Lower leg skin (tissue), 3 donors: ENCODE data around the gene APP.

Experiments used
- POLR2A ChIP-seq, 2 donors: fragments of 450-650 bp; IDR thresholded peaks; one replicate each; pipeline ENCODE4 v1.6.1; 2016 to 2017; ENCODE audit warnings: antibody characterized with exemption in 2 of 2, mild to moderate bottlenecking in 1 of 2, moderate library complexity in 1 of 2
- TF ChIP-seq, protein P1 (sequence below), 3 donors: fragments of 450-650 bp; IDR thresholded peaks; one replicate each; pipeline ENCODE4 v1.5.1; 2016; ENCODE audit warnings: antibody characterized with exemption in 3 of 3, mild to moderate bottlenecking in 3 of 3, moderate library complexity in 2 of 3

- TF ChIP-seq, protein P1, sequence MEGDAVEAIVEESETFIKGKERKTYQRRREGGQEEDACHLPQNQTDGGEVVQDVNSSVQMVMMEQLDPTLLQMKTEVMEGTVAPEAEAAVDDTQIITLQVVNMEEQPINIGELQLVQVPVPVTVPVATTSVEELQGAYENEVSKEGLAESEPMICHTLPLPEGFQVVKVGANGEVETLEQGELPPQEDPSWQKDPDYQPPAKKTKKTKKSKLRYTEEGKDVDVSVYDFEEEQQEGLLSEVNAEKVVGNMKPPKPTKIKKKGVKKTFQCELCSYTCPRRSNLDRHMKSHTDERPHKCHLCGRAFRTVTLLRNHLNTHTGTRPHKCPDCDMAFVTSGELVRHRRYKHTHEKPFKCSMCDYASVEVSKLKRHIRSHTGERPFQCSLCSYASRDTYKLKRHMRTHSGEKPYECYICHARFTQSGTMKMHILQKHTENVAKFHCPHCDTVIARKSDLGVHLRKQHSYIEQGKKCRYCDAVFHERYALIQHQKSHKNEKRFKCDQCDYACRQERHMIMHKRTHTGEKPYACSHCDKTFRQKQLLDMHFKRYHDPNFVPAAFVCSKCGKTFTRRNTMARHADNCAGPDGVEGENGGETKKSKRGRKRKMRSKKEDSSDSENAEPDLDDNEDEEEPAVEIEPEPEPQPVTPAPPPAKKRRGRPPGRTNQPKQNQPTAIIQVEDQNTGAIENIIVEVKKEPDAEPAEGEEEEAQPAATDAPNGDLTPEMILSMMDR (IDR thresholded peaks at IDR 0.05), result no peak
- TF ChIP-seq POLR2A (IDR thresholded peaks at IDR 0.05), result no peak
These were observed 28.9 kb upstream of the APP start for GRCh38 chr21:26199456-26199855.
